GM23248 (cell line): ENCODE measurements around the gene TBC1D22A.

Source experiments
- EZH2 ChIP-seq: fragments of 200-600 bp; sonication (generic); IDR thresholded peaks from 2 replicates; pipeline ENCODE4 v1.6.1; 2018; ENCODE audit warnings: antibody characterized with exemption, mild to moderate bottlenecking; ENCODE audit not compliant: insufficient read depth, poor library complexity, severe bottlenecking
- EZH2phosphoT487 ChIP-seq: fragments of 200-600 bp; sonication (generic); IDR thresholded peaks from 2 replicates; pipeline ENCODE4 v1.6.1; 2018; ENCODE audit warnings: antibody characterized with exemption, moderate library complexity, mild to moderate bottlenecking, low read depth; ENCODE audit not compliant: insufficient read depth

- TF ChIP-seq EZH2 = no peak
- no peak for TF ChIP-seq EZH2phosphoT487
Observed at GRCh38 chr22:47120399-47120798, 357.9 kb downstream of the TBC1D22A start.
